Amniotic epithelial cell (primary cell): ENCODE measurements around the gene ALCAM.

Experiments
- DNase-seq: peaks from one replicate; pipeline ENCODE4 v3.0.0-alpha.2; 2010; ENCODE audit warnings: low read depth

ALCAM gene

GRCh38 chr3:105356396-105356795, 10.3 kb upstream of the ALCAM start:
- no peak for DNase-seq

GRCh38 chr3:105356988-105357387, 9.7 kb upstream of the ALCAM start:
- no peak for DNase-seq

GRCh38 chr3:105359098-105359762, 7.5 kb upstream of the ALCAM start:
- DNase-seq = peak; percentile 92

GRCh38 chr3:105360003-105360402, 6.7 kb upstream of the ALCAM start:
- no peak for DNase-seq

GRCh38 chr3:105362021-105362665, 4.6 kb upstream of the ALCAM start:
- peak; percentile 72 for DNase-seq

- peak; percentile 85 for DNase-seq
Observed at GRCh38 chr3:105364128-105364527, 2.6 kb upstream of the ALCAM start.

- no peak for DNase-seq
Observed at GRCh38 chr3:105365081-105365390, 1.7 kb upstream of the ALCAM start.

- DNase-seq = peak; percentile 70
Observed at GRCh38 chr3:105365391-105366325, 1.1 kb upstream of the ALCAM start.

GRCh38 chr3:105367063-105367405, 325 bp downstream of the ALCAM start:
- no peak for DNase-seq

GRCh38 chr3:105367406-105368213, 901 bp downstream of the ALCAM start:
- peak; percentile 72 for DNase-seq

GRCh38 chr3:105368566-105369499, 2.1 kb downstream of the ALCAM start:
- peak; percentile 73 for DNase-seq

GRCh38 chr3:105369500-105370371, 3.0 kb downstream of the ALCAM start:
- DNase-seq = peak; percentile 76

GRCh38 chr3:105373383-105373782, 6.7 kb downstream of the ALCAM start:
- no peak for DNase-seq

GRCh38 chr3:105375750-105376511, 9.2 kb downstream of the ALCAM start:
- DNase-seq = no peak

- no peak for DNase-seq
Observed at GRCh38 chr3:105377716-105378115, 11.0 kb downstream of the ALCAM start.

GRCh38 chr3:105385179-105385578, 18.5 kb downstream of the ALCAM start:
- peak; percentile 68 for DNase-seq

- DNase-seq = no peak
Observed at GRCh38 chr3:105385819-105386508, 19.3 kb downstream of the ALCAM start.

- no peak for DNase-seq
Observed at GRCh38 chr3:105387122-105387751, 20.5 kb downstream of the ALCAM start.
